H9 (cell line): ENCODE data around the gene NOD1. TPM values are rescaled to one million over a fixed set of nuclear protein-coding genes. Genes with fewer than 3 reads are reported as not detected.

ENCODE experiments used
- DNase-seq: peaks from one replicate; pipeline ENCODE4 v3.0.0-alpha.2; 2017
- H2AFZ ChIP-seq: one replicate; pipeline ENCODE4 v1.6.1; 2013; ENCODE audit warnings: mild to moderate bottlenecking, low read length, control low read depth, moderate library complexity
- H2AK5ac ChIP-seq: 2 replicates; pipeline ENCODE4 v1.6.1; 2013; ENCODE audit warnings: low read length, control low read depth, mixed read lengths; ENCODE audit not compliant: insufficient read length
- H2BK120ac ChIP-seq: one replicate; pipeline ENCODE4 v1.6.1; 2013; ENCODE audit warnings: low read depth, mild to moderate bottlenecking, low read length, control low read depth, inconsistent platforms; ENCODE audit not compliant: poor library complexity, severe bottlenecking
- H2BK12ac ChIP-seq: 2 replicates; pipeline ENCODE4 v1.6.1; 2013; ENCODE audit warnings: low read length, control low read depth, mixed read lengths, low read depth; ENCODE audit not compliant: insufficient read length
- H2BK15ac ChIP-seq: 2 replicates; pipeline ENCODE4 v1.6.1; 2013; ENCODE audit warnings: low read depth, low read length, control low read depth
- H2BK20ac ChIP-seq: one replicate; pipeline ENCODE4 v1.6.1; 2013; ENCODE audit warnings: low read depth, mild to moderate bottlenecking, low read length, control low read depth, inconsistent platforms; ENCODE audit not compliant: poor library complexity, severe bottlenecking
- H2BK5ac ChIP-seq: 2 replicates; pipeline ENCODE4 v1.6.1; 2013; ENCODE audit warnings: low read length, control low read depth, mixed read lengths; ENCODE audit not compliant: insufficient read length
- H3K14ac ChIP-seq: 2 replicates; pipeline ENCODE4 v1.6.1; 2013; ENCODE audit warnings: low read length, control low read depth; ENCODE audit not compliant: insufficient read depth
- H3K18ac ChIP-seq: 2 replicates; pipeline ENCODE4 v1.6.1; 2013; ENCODE audit warnings: low read depth, mild to moderate bottlenecking, mixed read lengths, low read length, control low read depth; ENCODE audit not compliant: insufficient read length
- H3K23ac ChIP-seq: 2 replicates; pipeline ENCODE4 v1.6.1; 2013; ENCODE audit warnings: low read length, control low read depth, mixed read lengths, low read depth; ENCODE audit not compliant: insufficient read length
- H3K23me2 ChIP-seq: 2 replicates; pipeline ENCODE4 v1.6.1; 2013; ENCODE audit warnings: low read depth, mild to moderate bottlenecking, mixed read lengths, low read length, control low read depth; ENCODE audit not compliant: insufficient read length, poor library complexity, severe bottlenecking
- H3K27ac ChIP-seq: 2 replicates; pipeline ENCODE4 v1.5.1; 2013; ENCODE audit warnings: low read length, control low read depth, mixed read lengths, low read depth; ENCODE audit not compliant: insufficient read length
- H3K27me3 ChIP-seq: 2 replicates; pipeline ENCODE4 v1.6.1; 2013; ENCODE audit warnings: low read length, control low read depth, inconsistent platforms; ENCODE audit not compliant: insufficient read depth
- H3K4ac ChIP-seq: 2 replicates; pipeline ENCODE4 v1.6.1; 2013; ENCODE audit warnings: low read depth, mild to moderate bottlenecking, control low read depth, inconsistent platforms, low read length, moderate library complexity
- H3K4me1 ChIP-seq: 2 replicates; pipeline ENCODE4 v1.6.1; 2013; ENCODE audit warnings: low read length, control low read depth, inconsistent platforms; ENCODE audit not compliant: insufficient read depth
- H3K4me2 ChIP-seq: 2 replicates; pipeline ENCODE4 v1.6.1; 2013; ENCODE audit warnings: low read length, control low read depth, mixed read lengths; ENCODE audit not compliant: insufficient read length, insufficient read depth
- H3K56ac ChIP-seq: 2 replicates; pipeline ENCODE4 v1.6.1; 2013; ENCODE audit warnings: low read depth, mild to moderate bottlenecking, mixed read lengths, low read length, control low read depth; ENCODE audit not compliant: insufficient read length
- H3K79me1 ChIP-seq: 2 replicates; pipeline ENCODE4 v1.6.1; 2013; ENCODE audit warnings: low read depth, mild to moderate bottlenecking, moderate library complexity, low read length, control low read depth, inconsistent platforms; ENCODE audit not compliant: insufficient read depth, poor library complexity, severe bottlenecking
- H3K79me2 ChIP-seq: 2 replicates; pipeline ENCODE4 v1.6.1; 2013; ENCODE audit warnings: low read length, control low read depth, inconsistent platforms; ENCODE audit not compliant: insufficient read depth
- H3K9ac ChIP-seq: 2 replicates; pipeline ENCODE4 v1.6.1; 2013; ENCODE audit warnings: low read length, control low read depth, mixed read lengths; ENCODE audit not compliant: insufficient read length; ENCODE audit errors: extremely low read depth
- H3K9me3 ChIP-seq: one replicate; pipeline ENCODE4 v1.6.1; 2013; ENCODE audit warnings: low read depth, low read length, inconsistent platforms; ENCODE audit not compliant: control insufficient read depth
- H3T11ph ChIP-seq: one replicate; pipeline ENCODE4 v1.6.1; 2013; ENCODE audit warnings: mild to moderate bottlenecking, low read length, control low read depth, inconsistent platforms
- H4K20me1 ChIP-seq: one replicate; pipeline ENCODE4 v1.6.1; 2013; ENCODE audit not compliant: control insufficient read depth, insufficient read length, insufficient read depth
- H4K5ac ChIP-seq: 2 replicates; pipeline ENCODE4 v1.6.1; 2013; ENCODE audit warnings: low read depth, mild to moderate bottlenecking, mixed read lengths, low read length, control low read depth; ENCODE audit not compliant: insufficient read length
- H4K8ac ChIP-seq: replicated peaks from 2 replicates; pipeline ENCODE4 v1.6.1; 2013; ENCODE audit warnings: low read length, control low read depth, mixed read lengths, low read depth; ENCODE audit not compliant: insufficient read length
- H4K91ac ChIP-seq: 2 replicates; pipeline ENCODE4 v1.6.1; 2013; ENCODE audit warnings: low read depth, mild to moderate bottlenecking, moderate library complexity, mixed read lengths, low read length, control low read depth; ENCODE audit not compliant: insufficient read length
- H3K27ac Mint-ChIP-seq, 3 experiments: 2 replicates in 2 of 3; 3 replicates in 1 of 3; pipeline ENCODE4 v1.8.0; 2020 to 2021; ENCODE audit warnings: mixed read lengths in 3 of 3, mild to moderate bottlenecking in 1 of 3, moderate library complexity in 1 of 3
- H3K27me3 Mint-ChIP-seq: 2 replicates; pipeline ENCODE4 v1.8.0; 2021; ENCODE audit warnings: low read depth, mild to moderate bottlenecking, moderate library complexity, mixed read lengths
- H3K36me3 Mint-ChIP-seq, 3 experiments: 2 replicates in 2 of 3; 3 replicates in 1 of 3; pipeline ENCODE4 v1.8.0; 2020 to 2021; ENCODE audit warnings: low read depth in 3 of 3, mixed read lengths in 3 of 3; ENCODE audit not compliant: insufficient read depth in 1 of 3
- H3K4me1 Mint-ChIP-seq, 2 experiments: 2 replicates each; pipeline ENCODE4 v1.8.0; 2020; ENCODE audit warnings: mixed read lengths in 2 of 2
- H3K4me3 Mint-ChIP-seq, 2 experiments: 2 replicates in 1 of 2; 3 replicates in 1 of 2; pipeline ENCODE4 v1.8.0; 2020 to 2021; ENCODE audit warnings: mild to moderate bottlenecking in 2 of 2, mixed read lengths in 2 of 2, moderate library complexity in 1 of 2
- H3K9me3 Mint-ChIP-seq, 2 experiments: 2 replicates in 1 of 2; 3 replicates in 1 of 2; pipeline ENCODE4 v1.8.0; 2020; ENCODE audit warnings: mild to moderate bottlenecking in 2 of 2, mixed read lengths in 2 of 2, moderate library complexity in 1 of 2
- CTCF ChIP-seq: fragments of 200-600 bp; sonication (generic); conservative IDR thresholded peaks from 3 replicates; pipeline ENCODE4 v1.8.0; 2021; ENCODE audit warnings: antibody characterized with exemption, mild to moderate bottlenecking
- WGBS: extraction: QIAGEN DNeasy Blood & Tissue Kit; methylation state at CpG from one replicate; pipeline ENCODE4 v1.1.7; 2013; ENCODE audit warnings: missing lambda C conversion rate, low lambda C conversion rate, mixed read lengths; ENCODE audit not compliant: insufficient read length; ENCODE audit errors: extremely low coverage; 5-methylcytosine and 5-hydroxymethylcytosine counted together
- total RNA-seq: library from RNA; stranded (reverse); gene quantifications from 2 replicates; pipeline ENCODE4 v1.2.1, GENCODE V29; 2021

The NOD1 gene
- total RNA-seq, 1 experiment from 2014 or later: 5.3 TPM

- TF ChIP-seq CTCF: no peak
- peaks cover 11% of the 10 kb centered on the region in 2 experiments for H3K4me1 Mint-ChIP-seq
- no peaks in the 10 kb centered on the region for H3K79me1 ChIP-seq
- H3K79me2 ChIP-seq: no peaks in the 10 kb centered on the region
- no peak overlapping the region for H3K27ac ChIP-seq
- H3K56ac ChIP-seq: no peak overlapping the region
- DNase-seq: no peak
- peaks cover 22% of the 10 kb centered on the region for H3K27me3 Mint-ChIP-seq
- no peak overlapping the region for H2AFZ ChIP-seq
- no peak overlapping the region for H2BK120ac ChIP-seq
- no peaks in the 10 kb centered on the region for H4K20me1 ChIP-seq
- no peaks in the 10 kb centered on the region for H3K27me3 ChIP-seq
- no peak overlapping the region for H3K4me3 Mint-ChIP-seq
- H2BK12ac ChIP-seq: no peak overlapping the region
- H4K91ac ChIP-seq: no peak overlapping the region
- H3K14ac ChIP-seq: no peak overlapping the region
- H3K4me1 ChIP-seq: no peaks in the 10 kb centered on the region
- H3K36me3 Mint-ChIP-seq: no peaks in the 10 kb centered on the region; a peak in 2 of 7 replicates
- H4K5ac ChIP-seq: no peak overlapping the region
- H2BK15ac ChIP-seq: no peak overlapping the region
- peaks cover 11% of the 10 kb centered on the region for H3K23me2 ChIP-seq
- no peak overlapping the region for H3K9ac ChIP-seq
- WGBS: no CpG with 5 or more reads among the region's 2 CpGs
- H3T11ph ChIP-seq: no peak overlapping the region
- no peak overlapping the region for H3K18ac ChIP-seq
- no peak overlapping the region for H2BK20ac ChIP-seq
- no peak overlapping the region for H3K23ac ChIP-seq
- no peaks in the 10 kb centered on the region for H3K9me3 Mint-ChIP-seq
- H3K4ac ChIP-seq: no peak overlapping the region
- no peak overlapping the region for H3K4me2 ChIP-seq
- no peak overlapping the region for H4K8ac ChIP-seq
- no peak overlapping the region for H2BK5ac ChIP-seq
- H3K9me3 ChIP-seq: no peaks in the 10 kb centered on the region
- no peak overlapping the region for H2AK5ac ChIP-seq
- no peak overlapping the region for H3K27ac Mint-ChIP-seq
Measured at GRCh38 chr7:30474893-30475292, 3.7 kb downstream of the NOD1 start.
